Suprapubic skin (tissue), 4 donors: ENCODE measurements around the gene FLAD1. TPM values are rescaled to one million over a fixed set of nuclear protein-coding genes. Genes with fewer than 3 reads are reported as not detected.
A peak's percentile ranks its signal among the peaks of the same experiment; 100 is the strongest.

ENCODE experiments used
- DNase-seq, 2 donors: peaks; one replicate each; pipeline ENCODE4 v3.0.0-alpha.2; 2019; ENCODE audit warnings: low spot score in 2 of 2
- H3K27ac ChIP-seq: fragments of 200-600 bp; sonication (generic); one replicate; pipeline ENCODE4 v1.5.1; 2019
- H3K27me3 ChIP-seq: fragments of 200-600 bp; sonication (generic); one replicate; pipeline ENCODE4 v1.5.1; 2019
- H3K36me3 ChIP-seq: fragments of 200-600 bp; sonication (generic); one replicate; pipeline ENCODE4 v1.5.1; 2019
- H3K4me1 ChIP-seq: fragments of 200-600 bp; sonication (generic); one replicate; pipeline ENCODE4 v1.5.1; 2019
- H3K4me3 ChIP-seq: fragments of 200-600 bp; sonication (generic); one replicate; pipeline ENCODE4 v1.5.1; 2019; ENCODE audit warnings: mild to moderate bottlenecking
- H3K9me3 ChIP-seq: fragments of 200-600 bp; sonication (generic); one replicate; pipeline ENCODE4 v1.5.1; 2019
- CTCF ChIP-seq, 2 donors: fragments of 200-600 bp in 1 of 2; fragments of 450-650 bp in 1 of 2; sonication (generic) in 1 of 2; IDR thresholded peaks; one replicate each; pipeline ENCODE4 v1.5.1; 2016 to 2019; ENCODE audit warnings: antibody characterized with exemption in 2 of 2, mild to moderate bottlenecking in 1 of 2, moderate library complexity in 1 of 2
- EP300 ChIP-seq: sonication (generic); formaldehyde crosslinking; IDR thresholded peaks from one replicate; pipeline ENCODE4 v1.6.1; 2017; ENCODE audit warnings: antibody characterized with exemption
- POLR2A ChIP-seq, 2 donors: fragments of 450-650 bp; IDR thresholded peaks; one replicate each; pipeline ENCODE4 v1.6.1; 2017; ENCODE audit warnings: antibody characterized with exemption in 2 of 2, mild to moderate bottlenecking in 2 of 2, moderate library complexity in 2 of 2
- POLR2AphosphoS5 ChIP-seq, 3 donors: sonication (generic); formaldehyde crosslinking; IDR thresholded peaks; one replicate each; pipeline ENCODE4 v1.6.1; 2017; ENCODE audit warnings: antibody characterized with exemption in 3 of 3
- WGBS: methylation state at CpG from one replicate; pipeline ENCODE4 v1.1.5; 2018; 5-methylcytosine and 5-hydroxymethylcytosine counted together
- total RNA-seq, 4 donors: library from RNA; depleted of rRNA; stranded (reverse); fragments of >200 nt; gene quantifications; one replicate each; pipeline ENCODE4 v1.1.0, GENCODE V29; 2016

The FLAD1 gene
- total RNA-seq, 4 donors from 2014 or later = 42.0 to 59.7 (median 52.3) TPM

DNA sequence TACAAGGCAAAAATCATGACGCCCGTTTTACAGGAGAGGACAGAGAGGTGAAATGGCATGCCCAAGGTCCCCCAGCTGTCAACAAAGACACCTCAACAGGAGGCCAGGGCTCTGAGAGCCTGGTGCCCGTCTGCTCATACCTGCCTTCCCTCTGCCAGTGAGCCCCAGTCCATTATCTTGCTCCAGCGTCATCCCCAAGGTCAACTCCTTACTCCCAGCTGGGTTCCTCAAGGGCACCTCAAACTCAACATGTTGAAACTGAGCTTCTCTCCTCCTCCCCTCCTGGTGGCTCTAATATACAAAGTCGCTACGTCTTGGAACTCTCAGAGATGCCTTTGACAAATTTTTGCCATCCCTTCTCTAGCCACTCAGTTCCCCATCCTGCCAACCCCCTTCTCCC, 30.5 kb upstream of the FLAD1 start:
- DNase-seq = no peak
- Histone ChIP-seq H3K9me3 (no peaks in the 10 kb centered on the region), H3K4me3 (no peak overlapping the region), H3K27me3 (no peaks in the 10 kb centered on the region), H3K4me1 (peaks cover 47% of the 10 kb centered on the region), H3K36me3 (peaks cover 26% of the 10 kb centered on the region), H3K27ac (no peak overlapping the region)
- 91% methylated on average over 6 of the region's 6 CpGs for WGBS
- no peak for TF ChIP-seq POLR2A (IDR thresholded peaks at IDR 0.05)
- TF ChIP-seq POLR2AphosphoS5 (IDR thresholded peaks at IDR 0.05) = no peak
- TF ChIP-seq EP300 = no peak
- no peak for TF ChIP-seq CTCF (IDR thresholded peaks at IDR 0.05)

DNA sequence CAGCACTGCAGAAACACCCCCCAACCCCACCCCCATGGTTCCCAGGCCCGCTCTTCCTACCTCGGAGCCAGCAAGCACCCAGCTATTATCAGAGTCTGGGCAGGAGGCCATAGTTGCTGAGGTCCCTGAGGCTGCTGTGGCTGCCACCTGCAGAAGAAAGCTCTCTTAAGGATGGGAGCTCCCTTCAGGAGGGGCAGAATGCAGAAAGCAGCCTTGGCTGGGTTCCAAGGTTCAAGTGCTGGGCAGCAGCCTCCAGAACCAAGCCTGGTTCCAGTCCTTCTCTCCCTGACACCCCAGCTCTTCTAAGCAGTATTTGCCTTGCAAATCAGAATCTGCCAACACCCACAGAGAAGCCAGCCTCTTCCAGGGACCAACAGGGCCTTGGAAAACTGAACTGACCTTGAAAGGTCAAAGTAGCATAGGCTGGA, 29.5 kb upstream of the FLAD1 start:
- Histone ChIP-seq H3K9me3 (no peaks in the 10 kb centered on the region), H3K27ac (no peak overlapping the region), H3K27me3 (no peaks in the 10 kb centered on the region), H3K36me3 (peaks cover 21% of the 10 kb centered on the region), H3K4me3 (no peak overlapping the region), H3K4me1 (peaks cover 48% of the 10 kb centered on the region)
- no peak for TF ChIP-seq POLR2AphosphoS5 (IDR thresholded peaks at IDR 0.05)
- WGBS = 67% methylated on average over 2 of the region's 2 CpGs
- DNase-seq = no peak

DNA sequence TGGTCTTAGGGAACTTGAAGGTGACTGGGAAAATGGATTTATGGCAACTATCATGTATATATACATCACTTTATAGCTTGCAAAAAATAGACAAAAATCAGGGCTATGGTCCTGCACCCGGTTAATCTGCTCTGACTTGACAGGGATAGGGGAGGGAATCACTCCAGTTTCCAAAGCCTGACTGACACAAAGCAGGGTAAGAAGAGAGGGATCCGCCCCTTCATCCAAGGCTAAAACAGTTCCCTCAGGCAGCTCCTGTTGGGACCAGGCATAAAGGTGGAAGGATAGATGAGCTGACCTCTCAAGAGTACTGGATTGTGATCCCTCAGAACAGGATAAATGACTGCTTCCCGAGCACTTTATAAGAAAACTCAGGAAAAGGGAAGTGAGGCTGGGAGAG, 28.6 kb upstream of the FLAD1 start:
- H3K4me1 ChIP-seq = peaks cover 49% of the 10 kb centered on the region
- WGBS = 66% methylated on average over 3 of the region's 3 CpGs
- TF ChIP-seq POLR2AphosphoS5 (IDR thresholded peaks at IDR 0.05) = no peak
- no peak for TF ChIP-seq POLR2A (IDR thresholded peaks at IDR 0.05)
- no peak for TF ChIP-seq EP300
- TF ChIP-seq CTCF (IDR thresholded peaks at IDR 0.05) = no peak
- H3K27ac ChIP-seq = no peak overlapping the region
- H3K27me3 ChIP-seq = no peaks in the 10 kb centered on the region
- no peak for DNase-seq
- peaks cover 30% of the 10 kb centered on the region for H3K36me3 ChIP-seq
- H3K9me3 ChIP-seq = no peaks in the 10 kb centered on the region
- H3K4me3 ChIP-seq = no peak overlapping the region

GRCh38 chr1:154955039-154955717, 28.0 kb upstream of the FLAD1 start:
- peaks cover 56% of the 10 kb centered on the region for H3K4me1 ChIP-seq
- H3K27me3 ChIP-seq = no peaks in the 10 kb centered on the region
- H3K9me3 ChIP-seq = no peaks in the 10 kb centered on the region
- no peak for DNase-seq
- H3K4me3 ChIP-seq = peak overlapping the region; percentile 54
- no peak for TF ChIP-seq CTCF (IDR thresholded peaks at IDR 0.05)
- no peak for TF ChIP-seq EP300
- TF ChIP-seq POLR2AphosphoS5 (IDR thresholded peaks at IDR 0.05) = no peak
- TF ChIP-seq POLR2A (IDR thresholded peaks at IDR 0.05) = no peak
- H3K36me3 ChIP-seq = peaks cover 30% of the 10 kb centered on the region
- 10% methylated on average over 3 of the region's 4 CpGs for WGBS
- peak overlapping the region; percentile 76 for H3K27ac ChIP-seq

- H3K4me1 ChIP-seq = peaks cover 63% of the 10 kb centered on the region
- WGBS = 0% methylated on average over 18 of the region's 18 CpGs
- DNase-seq = peak; percentile 87 to 88
Observed at GRCh38 chr1:154955718-154956543, 27.2 kb upstream of the FLAD1 start, which contains the start of gene PBXIP1. Gene PBXIP1, minus strand, starts transcription at chr1:154956099. Its CDS starts 2,378 bp downstream, at chr1:154953721.

More at GRCh38 chr1:154955718-154956543, 27.2 kb upstream of the FLAD1 start, which contains the start of gene PBXIP1:
- no peaks in the 10 kb centered on the region for H3K27me3 ChIP-seq
- peak within 1 kb of the TSS; percentile 54 for H3K4me3 ChIP-seq
- peaks cover 22% of the 10 kb centered on the region for H3K36me3 ChIP-seq
- peak within 1 kb of the TSS; percentile 76 for H3K27ac ChIP-seq
- peak in 1 of 2 donors; percentile 9 for TF ChIP-seq CTCF (IDR thresholded peaks at IDR 0.05)
- TF ChIP-seq POLR2A (IDR thresholded peaks at IDR 0.05) = peak in 1 of 2 donors; percentile 28
- TF ChIP-seq EP300 = no peak
- no peaks in the 10 kb centered on the region for H3K9me3 ChIP-seq
